G401 (cell line): Measurements from ENCODE around the gene SOX5. TPM values are rescaled to one million over a fixed set of nuclear protein-coding genes. Genes with fewer than 3 reads are reported as not detected.
"Not testable (repeated sequence)": the region's sequence is repeated elsewhere in the genome, so short reads cannot be mapped to it uniquely, and the experiment has no call there.

ENCODE experiments used
- DNase-seq: peaks from one replicate; pipeline ENCODE4 v3.0.0-alpha.2; 2015; ENCODE audit warnings: low spot score
- in situ Hi-C: cut with HindIII; loops from 2 replicates; pipeline ENCODE4 v1.10.0; 2016; ENCODE audit warnings: low sequenced_read_pairs, mixed read lengths
- total RNA-seq: library from RNA; depleted of rRNA; stranded (reverse); fragments of >200 nt; shearing (Covaris generic); gene quantifications from 2 replicates; pipeline ENCODE4 v1.2.3, GENCODE V29; 2014

SOX5 gene
- total RNA-seq, 1 experiment from 2014 or later = not detected

- in situ Hi-C loops = no loop called here
- DNase-seq = no peak
Measured at GRCh38 chr12:23921099-23921856, 28.2 kb downstream of the SOX5 start.

GRCh38 chr12:23911574-23911973, 37.9 kb downstream of the SOX5 start:
- in situ Hi-C loops = no loop called here
- DNase-seq = no peak

- in situ Hi-C loops = no loop called here
- no peak for DNase-seq
Measured at GRCh38 chr12:23909551-23909950, 39.9 kb downstream of the SOX5 start.

- DNase-seq = no peak
- in situ Hi-C loops = no loop called here
Measured at GRCh38 chr12:23906329-23906728, 43.1 kb downstream of the SOX5 start.

GRCh38 chr12:23899434-23899833, 50.0 kb downstream of the SOX5 start:
- in situ Hi-C loops = no loop called here
- no peak for DNase-seq

GRCh38 chr12:23898121-23898520, 51.3 kb downstream of the SOX5 start:
- in situ Hi-C loops = no loop called here
- DNase-seq = no peak

GRCh38 chr12:23895792-23896218, 53.7 kb downstream of the SOX5 start:
- peak; percentile 9 for DNase-seq
- in situ Hi-C loops = no loop called here

- in situ Hi-C loops = no loop called here
- DNase-seq = no peak
Measured at GRCh38 chr12:23893611-23894010, 55.9 kb downstream of the SOX5 start.

GRCh38 chr12:23891115-23891514, 58.4 kb downstream of the SOX5 start:
- in situ Hi-C loops = no loop called here
- no peak for DNase-seq

- in situ Hi-C loops = no loop called here
- DNase-seq = no peak
Measured at GRCh38 chr12:23889069-23889440, 60.4 kb downstream of the SOX5 start.

- in situ Hi-C loops = no loop called here
- no peak for DNase-seq
Measured at GRCh38 chr12:23888396-23889068, 60.9 kb downstream of the SOX5 start.

- DNase-seq = no peak
- in situ Hi-C loops = no loop called here
Measured at GRCh38 chr12:23887055-23887835, 62.2 kb downstream of the SOX5 start.

- DNase-seq = no peak
- in situ Hi-C loops = no loop called here
Measured at GRCh38 chr12:23885394-23885793, 64.1 kb downstream of the SOX5 start.

- no peak for DNase-seq
- in situ Hi-C loops = no loop called here
Measured at GRCh38 chr12:23884909-23885308, 64.6 kb downstream of the SOX5 start.

- no peak for DNase-seq
Measured at GRCh38 chr12:23880988-23881387, 68.5 kb downstream of the SOX5 start.

GRCh38 chr12:23876618-23877017, 72.9 kb downstream of the SOX5 start:
- in situ Hi-C loops, DNase-seq: not testable (repeated sequence)

More at GRCh38 chr12:23880988-23881387, 68.5 kb downstream of the SOX5 start:
- in situ Hi-C loops = no loop called here

- no peak for DNase-seq
- in situ Hi-C loops = no loop called here
Measured at GRCh38 chr12:23867794-23868193, 81.7 kb downstream of the SOX5 start.

- in situ Hi-C loops = no loop called here
Measured at GRCh38 chr12:23862701-23863100, 86.8 kb downstream of the SOX5 start.

GRCh38 chr12:23860019-23860418, 89.5 kb downstream of the SOX5 start:
- no peak for DNase-seq
- in situ Hi-C loops = no loop called here

More at GRCh38 chr12:23862701-23863100, 86.8 kb downstream of the SOX5 start:
- no peak for DNase-seq

GRCh38 chr12:23857178-23857577, 92.3 kb downstream of the SOX5 start:
- in situ Hi-C loops = no loop called here
- no peak for DNase-seq
